DOHH2 (cell line): ENCODE measurements around the gene ARHGEF1.

Experiments used
- EZH2phosphoT487 ChIP-seq: fragments of 200-600 bp; sonication (generic); IDR thresholded peaks from 2 replicates; pipeline ENCODE4 v1.6.1; 2017; ENCODE audit warnings: borderline replicate concordance, mild to moderate bottlenecking, antibody characterized with exemption, low read length, moderate library complexity, mixed read lengths
- TF ChIP-seq, protein P1 (sequence below): fragments of 200-600 bp; sonication (generic); IDR thresholded peaks from one replicate; pipeline ENCODE4 v1.5.1; 2014; ENCODE audit warnings: antibody characterized with exemption, mild to moderate bottlenecking, low read depth, low read length; ENCODE audit not compliant: poor library complexity, severe bottlenecking

DNA sequence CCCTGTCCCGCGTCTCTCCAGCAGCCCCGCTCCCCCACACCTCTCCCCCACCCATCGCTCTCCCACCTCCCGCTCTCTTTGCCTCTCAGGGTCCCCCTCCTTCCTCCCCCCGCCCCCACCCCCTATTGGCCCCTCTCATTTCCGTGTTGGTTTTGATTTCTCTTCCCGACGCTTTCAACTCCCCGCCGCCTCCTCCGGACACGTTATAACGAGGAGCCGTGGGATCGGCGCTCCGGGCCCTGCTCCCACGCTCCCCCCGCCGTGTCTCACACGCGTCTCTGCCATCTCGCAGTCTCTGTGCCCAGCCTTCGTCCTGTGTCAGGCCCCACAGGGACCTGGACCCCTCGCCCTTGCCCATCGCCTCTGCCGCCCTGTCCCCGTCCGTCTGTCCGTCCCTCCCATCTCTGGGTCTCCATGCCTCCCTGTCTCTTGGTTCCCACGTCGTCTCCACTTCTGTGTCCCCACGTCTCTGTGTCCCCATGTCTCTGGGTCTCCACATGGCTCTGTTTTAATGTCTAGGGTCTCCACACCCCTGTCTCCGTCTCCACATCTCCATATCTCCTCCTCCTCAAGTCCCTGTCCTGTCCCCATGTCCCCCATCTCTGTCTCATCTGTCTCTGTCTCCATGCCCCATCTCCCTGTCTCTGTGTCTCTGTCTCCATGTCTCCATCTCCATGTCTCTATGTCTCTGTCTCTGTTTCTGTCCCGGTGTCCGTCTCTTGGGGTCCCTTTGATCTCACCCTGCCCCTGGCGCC lies 32.2 kb downstream of the ARHGEF1 start:
- TF ChIP-seq, protein P1, sequence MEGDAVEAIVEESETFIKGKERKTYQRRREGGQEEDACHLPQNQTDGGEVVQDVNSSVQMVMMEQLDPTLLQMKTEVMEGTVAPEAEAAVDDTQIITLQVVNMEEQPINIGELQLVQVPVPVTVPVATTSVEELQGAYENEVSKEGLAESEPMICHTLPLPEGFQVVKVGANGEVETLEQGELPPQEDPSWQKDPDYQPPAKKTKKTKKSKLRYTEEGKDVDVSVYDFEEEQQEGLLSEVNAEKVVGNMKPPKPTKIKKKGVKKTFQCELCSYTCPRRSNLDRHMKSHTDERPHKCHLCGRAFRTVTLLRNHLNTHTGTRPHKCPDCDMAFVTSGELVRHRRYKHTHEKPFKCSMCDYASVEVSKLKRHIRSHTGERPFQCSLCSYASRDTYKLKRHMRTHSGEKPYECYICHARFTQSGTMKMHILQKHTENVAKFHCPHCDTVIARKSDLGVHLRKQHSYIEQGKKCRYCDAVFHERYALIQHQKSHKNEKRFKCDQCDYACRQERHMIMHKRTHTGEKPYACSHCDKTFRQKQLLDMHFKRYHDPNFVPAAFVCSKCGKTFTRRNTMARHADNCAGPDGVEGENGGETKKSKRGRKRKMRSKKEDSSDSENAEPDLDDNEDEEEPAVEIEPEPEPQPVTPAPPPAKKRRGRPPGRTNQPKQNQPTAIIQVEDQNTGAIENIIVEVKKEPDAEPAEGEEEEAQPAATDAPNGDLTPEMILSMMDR = no peak
- no peak for TF ChIP-seq EZH2phosphoT487
